GM12801 (cell line): ENCODE results near the gene VPS18.

Experiments used
- TF ChIP-seq, protein P1 (sequence below): IDR thresholded peaks from one replicate; pipeline ENCODE4 v1.5.1; 2011; ENCODE audit warnings: control low read depth; ENCODE audit not compliant: insufficient read length; ENCODE audit errors: extremely low read depth

VPS18 gene

DNA sequence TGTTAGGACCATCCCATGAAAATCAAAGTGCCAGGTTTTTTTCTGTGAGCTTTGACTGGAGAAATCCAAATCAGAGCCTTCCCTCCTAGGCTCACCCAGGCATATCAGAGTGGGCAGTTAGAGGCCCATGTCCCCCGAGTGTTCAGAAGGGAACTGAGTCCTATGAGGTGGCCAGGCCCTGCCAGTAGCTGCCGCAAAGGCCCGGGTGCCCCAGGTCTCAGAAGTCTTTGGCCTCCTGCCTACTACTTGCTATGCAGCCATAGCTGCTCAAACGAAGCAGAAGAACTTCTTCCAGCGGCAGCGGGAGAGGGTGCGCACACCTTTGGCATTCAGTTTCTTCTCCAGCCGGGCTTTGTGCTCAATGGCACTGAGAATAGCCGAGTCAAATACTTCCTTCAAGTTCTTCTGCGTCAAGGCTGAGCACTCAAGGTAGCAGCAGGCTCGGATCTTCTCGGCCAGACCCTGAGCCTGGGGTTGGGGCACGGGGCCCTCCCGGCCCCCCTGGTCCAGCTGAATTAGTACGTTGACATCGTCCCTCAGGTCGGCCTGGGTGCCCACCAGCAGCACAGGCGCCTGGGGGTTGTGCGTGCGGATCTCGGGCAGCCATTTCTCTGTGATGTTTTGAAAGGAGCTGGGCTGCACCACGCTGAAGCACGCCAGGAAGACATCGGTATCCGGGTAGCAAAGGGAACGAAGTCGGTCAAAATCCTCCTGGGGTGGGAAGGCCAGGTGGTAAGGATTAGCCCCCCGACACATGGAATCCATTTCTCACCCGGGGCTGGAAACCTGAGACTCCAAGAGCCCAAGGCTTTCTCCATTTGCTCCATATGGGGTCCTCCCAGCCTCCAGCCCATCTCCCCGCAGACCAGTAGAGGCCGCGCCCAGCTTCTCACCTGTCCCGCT lies 21.2 kb upstream of the VPS18 start:
- TF ChIP-seq, protein P1, sequence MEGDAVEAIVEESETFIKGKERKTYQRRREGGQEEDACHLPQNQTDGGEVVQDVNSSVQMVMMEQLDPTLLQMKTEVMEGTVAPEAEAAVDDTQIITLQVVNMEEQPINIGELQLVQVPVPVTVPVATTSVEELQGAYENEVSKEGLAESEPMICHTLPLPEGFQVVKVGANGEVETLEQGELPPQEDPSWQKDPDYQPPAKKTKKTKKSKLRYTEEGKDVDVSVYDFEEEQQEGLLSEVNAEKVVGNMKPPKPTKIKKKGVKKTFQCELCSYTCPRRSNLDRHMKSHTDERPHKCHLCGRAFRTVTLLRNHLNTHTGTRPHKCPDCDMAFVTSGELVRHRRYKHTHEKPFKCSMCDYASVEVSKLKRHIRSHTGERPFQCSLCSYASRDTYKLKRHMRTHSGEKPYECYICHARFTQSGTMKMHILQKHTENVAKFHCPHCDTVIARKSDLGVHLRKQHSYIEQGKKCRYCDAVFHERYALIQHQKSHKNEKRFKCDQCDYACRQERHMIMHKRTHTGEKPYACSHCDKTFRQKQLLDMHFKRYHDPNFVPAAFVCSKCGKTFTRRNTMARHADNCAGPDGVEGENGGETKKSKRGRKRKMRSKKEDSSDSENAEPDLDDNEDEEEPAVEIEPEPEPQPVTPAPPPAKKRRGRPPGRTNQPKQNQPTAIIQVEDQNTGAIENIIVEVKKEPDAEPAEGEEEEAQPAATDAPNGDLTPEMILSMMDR: no peak

DNA sequence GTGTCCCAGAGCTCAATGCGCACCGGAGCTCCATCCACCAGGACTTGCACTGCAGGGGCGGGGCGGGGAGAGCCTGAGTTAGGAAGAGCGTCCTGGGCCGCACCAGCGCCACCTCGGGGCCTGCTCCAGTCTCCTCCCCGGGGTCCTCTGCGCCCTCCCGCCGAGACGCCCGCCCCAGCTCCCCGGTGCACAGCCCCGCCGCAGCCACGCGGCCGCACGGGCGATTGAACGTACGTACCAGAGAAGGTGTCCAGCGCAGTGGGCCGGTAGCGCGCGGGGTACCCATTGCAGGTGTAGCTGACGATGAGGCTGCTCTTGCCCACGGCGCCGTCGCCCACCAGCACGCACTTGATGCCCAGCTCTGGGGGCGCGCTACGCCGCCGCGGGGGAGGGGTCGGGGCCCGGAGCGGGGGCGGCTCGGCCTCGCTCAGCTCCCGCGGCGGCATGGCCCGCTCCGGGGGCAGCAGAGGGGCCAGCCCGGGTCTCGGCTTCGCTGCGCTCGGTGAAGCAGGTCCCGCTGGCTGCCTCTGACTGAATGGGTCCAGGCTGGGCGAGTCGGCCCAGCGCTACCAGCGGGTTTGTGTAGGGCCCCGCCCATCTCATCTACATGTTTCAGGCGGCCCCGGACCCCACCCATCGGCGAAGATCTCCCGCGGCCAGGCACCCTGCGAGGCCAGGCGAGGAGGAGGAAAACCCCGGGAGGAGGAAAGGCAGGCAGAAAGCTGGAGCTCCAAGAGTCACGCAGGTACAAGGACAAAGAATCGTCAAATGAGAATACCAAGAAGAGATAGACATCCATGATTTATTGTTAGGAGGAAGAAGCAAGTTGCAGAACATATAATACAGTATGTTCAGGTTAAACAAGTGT lies 20.3 kb upstream of the VPS18 start, which contains the start of gene RHOV:
Gene RHOV, minus strand, starts transcription at position 541 of the 868 bp plus-strand sequence. Its CDS starts 95 bp downstream, at position 446.
- TF ChIP-seq, protein P1: no peak

DNA sequence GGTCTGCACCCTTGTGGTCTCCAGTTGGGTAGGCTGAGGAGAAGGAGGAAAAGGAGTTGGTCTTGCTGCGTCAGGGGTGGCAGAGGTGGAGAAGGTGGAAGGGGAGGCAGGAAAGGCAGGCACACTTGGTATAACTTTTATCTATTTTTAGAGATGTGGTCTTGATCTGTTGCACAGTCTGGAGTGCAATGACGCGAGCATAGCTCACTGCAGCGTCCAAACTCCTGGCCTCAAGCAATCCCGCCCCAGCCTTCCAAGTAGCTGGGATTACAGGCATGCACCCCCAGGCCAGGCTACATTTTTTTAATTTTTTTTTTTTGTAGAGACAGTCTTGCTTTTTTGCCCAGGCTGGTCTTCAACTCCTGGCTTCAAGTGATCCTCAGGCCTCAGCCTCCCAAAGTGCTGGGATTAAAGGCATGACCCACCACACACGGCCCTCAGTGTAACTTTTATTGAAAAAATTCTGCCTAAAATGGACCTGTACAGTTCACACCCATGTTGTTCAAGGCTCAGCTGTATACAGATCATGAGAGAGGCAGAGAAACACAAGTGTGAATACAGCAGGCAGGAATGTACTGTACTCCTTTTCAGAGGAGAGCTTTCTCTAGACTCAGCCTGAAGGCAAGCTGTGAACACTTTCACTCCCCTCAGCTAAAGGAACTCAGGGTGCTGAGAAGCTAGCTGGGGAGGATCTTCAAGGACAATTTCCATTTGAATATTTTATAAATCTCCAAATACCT lies 18.1 kb upstream of the VPS18 start:
- TF ChIP-seq, protein P1: no peak

DNA sequence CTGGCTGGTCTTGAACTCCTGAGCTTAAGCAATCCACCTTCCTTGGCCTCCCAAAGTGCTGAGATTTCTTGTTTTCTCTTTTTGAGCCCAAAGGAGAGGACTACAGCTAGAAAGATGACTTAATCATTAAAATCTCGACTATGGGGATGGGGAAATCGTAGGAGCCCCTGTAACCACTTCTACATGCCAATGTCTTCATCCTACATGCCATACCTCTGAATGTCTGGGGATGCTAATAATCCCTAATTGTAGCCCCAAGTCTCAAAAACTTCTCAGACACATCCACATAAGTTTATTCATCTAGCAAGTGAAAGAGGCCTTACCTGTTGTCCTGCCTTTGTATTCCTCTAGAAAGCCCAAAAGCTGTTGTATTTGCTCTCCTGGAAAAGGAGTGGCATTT lies 16.6 kb upstream of the VPS18 start:
- TF ChIP-seq, protein P1: no peak

DNA sequence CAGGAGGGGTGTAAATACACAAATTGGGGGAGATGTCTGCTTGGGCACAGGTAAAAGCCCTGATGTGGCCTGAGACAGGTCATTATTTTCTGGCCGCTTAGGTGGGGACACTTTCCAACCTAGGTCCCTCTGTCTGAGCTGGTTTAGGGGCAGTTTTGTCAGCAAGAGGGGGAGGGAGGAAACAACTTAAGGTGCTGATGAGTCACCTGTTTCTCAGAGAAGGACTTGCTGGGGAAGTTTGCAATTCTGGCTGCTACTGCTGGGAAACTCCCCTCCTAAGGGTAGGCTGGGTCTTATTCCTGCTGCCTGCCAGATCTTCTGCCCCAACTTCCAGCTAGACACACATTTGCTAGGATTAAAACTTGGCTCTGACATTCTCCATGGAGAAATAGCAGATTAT lies 15.5 kb upstream of the VPS18 start:
- TF ChIP-seq, protein P1: no peak

DNA sequence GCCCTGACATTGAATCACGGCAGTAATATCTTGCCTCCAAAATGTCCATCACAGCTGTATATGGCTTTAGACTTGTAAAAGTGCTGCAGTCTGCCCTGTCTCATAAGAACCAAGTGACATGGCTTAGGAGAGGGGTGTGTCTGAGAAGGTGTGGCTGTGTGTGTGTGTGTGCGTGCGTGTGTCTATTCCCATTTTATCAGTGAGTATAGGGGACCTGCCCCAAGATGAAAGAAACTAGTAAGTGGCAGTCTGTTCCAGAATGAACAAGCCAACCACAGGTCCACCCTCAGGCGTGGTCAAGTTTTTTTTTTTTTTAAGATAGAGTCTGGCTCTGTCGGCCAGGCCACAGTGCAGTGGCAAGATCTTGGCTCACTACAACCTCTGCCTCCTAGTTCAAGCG lies 14.6 kb upstream of the VPS18 start:
- TF ChIP-seq, protein P1: no peak
